Bronchus fibroblast of lung (primary cell): Measurements from ENCODE around the gene DEDD2. TPM values are rescaled to one million over a fixed set of nuclear protein-coding genes. Genes with fewer than 3 reads are reported as not detected.

Experiments used
- total RNA-seq: library from RNA; depleted of rRNA; stranded (reverse); fragments of >200 nt; gene quantifications from 2 replicates; pipeline ENCODE4 v1.2.3, GENCODE V29; 2015

Gene DEDD2
- 25.0 and 25.7 TPM in 2 replicates for total RNA-seq

DNA sequence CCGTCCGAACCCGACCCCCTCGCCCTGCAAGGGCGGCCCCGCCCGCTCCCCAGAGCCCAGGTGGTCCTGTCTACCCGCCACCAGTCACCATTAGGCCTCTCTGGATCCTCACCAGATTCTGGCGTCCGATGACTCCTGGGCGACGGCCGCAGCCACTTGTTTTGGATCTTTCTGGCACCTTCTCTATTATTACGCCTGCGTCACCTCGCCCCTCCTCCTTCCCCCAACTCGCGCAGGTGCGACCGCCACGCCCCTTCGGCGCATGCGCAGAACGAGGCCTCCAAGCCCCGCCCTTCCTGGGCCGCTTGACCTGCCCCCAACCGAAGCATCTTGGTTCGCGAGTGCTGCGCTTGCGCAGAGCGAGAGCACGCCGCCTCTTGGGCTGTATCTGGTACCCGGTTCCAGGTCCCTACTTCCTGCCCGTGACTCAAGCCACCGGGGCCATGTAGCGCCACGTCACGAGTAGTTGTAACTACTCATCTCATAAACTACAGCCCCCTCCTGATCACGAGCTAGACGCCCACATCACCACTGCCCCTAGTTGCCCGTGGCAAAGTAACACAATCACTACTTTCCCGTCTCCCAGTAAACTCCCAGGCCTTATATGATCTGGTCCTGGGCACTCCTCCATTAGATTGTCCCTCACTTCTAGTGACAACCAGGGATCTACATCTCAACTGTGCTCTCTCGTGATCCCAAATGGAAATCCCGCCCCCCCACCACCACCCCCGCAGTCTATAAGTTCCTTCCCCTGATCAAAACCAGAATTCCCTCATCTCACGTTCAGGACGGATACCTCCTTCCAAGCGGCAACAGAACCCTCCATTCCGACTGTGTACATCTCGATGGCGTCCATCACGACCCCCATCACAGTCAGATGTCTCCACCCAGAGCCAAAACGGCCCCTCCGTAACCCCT is at the start of gene DEDD2:
Gene DEDD2, minus strand, starts transcription at position 158 of the 918 bp plus-strand sequence. CDS start 670 bp downstream, outside the sequence.

DNA sequence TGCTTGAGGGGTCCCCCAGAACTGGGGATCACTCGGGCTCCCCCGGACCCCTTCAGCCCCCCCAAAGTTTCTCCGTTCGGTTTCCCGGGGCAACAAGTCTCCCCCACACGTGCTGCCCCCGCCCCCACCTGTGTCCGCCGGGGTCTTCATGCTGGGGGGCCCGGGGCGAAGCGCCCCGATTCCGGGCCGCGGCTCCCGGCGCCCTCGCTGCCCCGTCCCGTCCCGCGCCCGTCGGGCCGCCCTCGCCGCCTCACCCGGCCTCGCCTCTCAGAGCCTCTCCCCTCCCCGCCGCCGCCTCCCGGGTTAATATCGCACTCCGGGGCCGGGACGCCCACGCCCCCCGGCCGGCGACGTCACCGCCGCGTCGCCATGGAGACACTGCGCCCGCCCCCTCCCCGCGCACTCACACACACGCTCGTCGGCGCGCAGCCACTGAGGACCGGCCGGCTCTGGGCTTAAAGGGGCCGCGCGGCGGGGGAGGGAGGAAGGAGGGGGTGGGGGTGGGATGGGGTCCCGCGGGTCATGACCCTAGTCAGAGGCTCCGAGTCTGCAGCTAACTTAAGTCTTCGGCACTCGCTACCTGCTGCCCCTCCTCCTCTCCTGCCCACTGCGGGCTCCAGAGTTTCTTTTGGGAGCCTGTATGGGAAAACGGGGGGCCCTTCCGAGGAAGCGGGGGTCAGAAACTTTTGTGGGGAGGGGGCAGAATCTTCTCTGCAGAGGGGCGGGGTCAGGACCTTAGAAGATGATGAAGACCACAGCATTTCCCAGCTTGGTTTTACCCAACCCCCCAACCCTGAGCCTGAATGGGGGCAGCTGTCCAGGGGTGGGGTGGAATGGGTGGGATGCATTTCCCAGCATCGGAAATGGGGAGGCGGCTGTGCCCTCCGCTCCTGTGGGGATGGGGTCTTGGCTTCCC is 37.6 kb upstream of the DEDD2 start, which contains the start of gene ERF:
Gene ERF, minus strand, starts transcription at position 279 of the 916 bp plus-strand sequence. Its CDS starts 129 bp downstream, at position 150.

GRCh38 chr19:42242512-42243409 is 25.3 kb upstream of the DEDD2 start, which contains the start of gene GSK3A:
GSK3A (minus strand) TSS chr19:42242602; CDS start chr19:42242465, 137 bp downstream.

DNA sequence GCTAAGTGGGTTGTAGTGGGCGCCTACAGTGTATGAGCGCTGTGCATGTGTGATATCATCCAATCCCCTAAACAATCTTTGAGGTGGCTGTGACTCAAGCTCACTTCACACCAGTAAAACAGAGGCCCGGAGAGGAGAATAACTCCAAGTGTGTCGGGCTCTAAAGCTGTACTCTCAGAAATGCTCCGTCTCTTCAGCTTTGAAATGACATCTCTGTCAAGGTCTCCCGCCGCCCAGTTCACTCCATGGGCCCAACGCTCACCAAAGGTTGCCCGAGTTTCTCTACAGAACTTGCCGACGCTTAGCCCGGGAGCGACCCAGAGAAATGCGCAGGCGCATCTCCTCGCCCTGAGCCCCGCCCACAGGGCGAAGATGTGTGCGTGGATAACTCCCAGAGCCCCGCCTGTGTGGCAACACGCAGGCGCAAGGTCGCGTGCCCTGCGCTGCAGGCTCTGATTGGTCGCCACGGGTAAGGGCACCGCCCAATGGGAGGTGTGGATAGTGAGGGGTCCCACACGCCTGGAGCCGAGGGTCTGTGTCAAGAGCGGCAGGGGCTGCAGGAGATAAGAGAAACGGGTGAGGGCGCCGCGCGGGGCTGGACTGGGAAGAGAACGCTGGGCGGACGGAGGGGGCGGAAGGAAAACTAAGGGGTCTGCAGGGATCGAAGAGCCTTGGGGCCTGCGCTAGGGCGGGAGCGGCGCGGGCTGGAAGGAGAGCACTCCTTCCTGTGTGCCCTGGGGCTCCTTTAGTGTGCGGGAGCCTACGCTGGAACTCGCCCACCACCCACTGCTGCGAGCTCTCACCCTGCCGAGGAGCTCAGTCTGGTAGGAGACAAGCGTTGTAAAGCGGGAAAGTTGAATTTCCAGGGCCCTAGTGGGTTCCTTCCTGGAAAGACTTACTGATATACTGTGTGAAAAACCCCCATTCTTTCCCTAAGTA is 2.6 kb upstream of the DEDD2 start, which contains the start of gene ZNF526:
Gene ZNF526, plus strand, starts transcription at position 501 of the 939 bp plus-strand sequence. CDS start 4,092 bp downstream, outside the sequence.

Other genes with a start within 250 kb of the DEDD2 start
- 0.15 and 0.17 TPM in 2 replicates for gene ATP1A3, start 223.4 kb downstream of the DEDD2 start, total RNA-seq
- gene GRIK5, start 147.5 kb downstream of the DEDD2 start, total RNA-seq = 0.34 and 1.0 TPM in 2 replicates
- 16.3 and 16.4 TPM in 2 replicates for gene ZNF574, start 141.5 kb downstream of the DEDD2 start, total RNA-seq
- gene POU2F2, start 85.2 kb downstream of the DEDD2 start, total RNA-seq = 0.17 and 1.2 TPM in 2 replicates
- gene ZNF526, start 2.6 kb upstream of the DEDD2 start, total RNA-seq = 7.9 and 8.0 TPM in 2 replicates
- gene GSK3A, start 24.9 kb upstream of the DEDD2 start, total RNA-seq = 19.3 and 20.3 TPM in 2 replicates
- 45.9 and 47.0 TPM in 2 replicates for gene ERF, start 37.5 kb upstream of the DEDD2 start, total RNA-seq
- gene CIC, start 51.6 kb upstream of the DEDD2 start, total RNA-seq = 53.2 and 53.3 TPM in 2 replicates
- 0.84 and 1.0 TPM in 2 replicates for gene PRR19, start 84.5 kb upstream of the DEDD2 start, total RNA-seq
- 88.8 and 92.5 TPM in 2 replicates for gene PAFAH1B3, start 84.9 kb upstream of the DEDD2 start, total RNA-seq
- gene TMEM145, start 95.6 kb upstream of the DEDD2 start, total RNA-seq = 0.17 TPM in 1 of 2 replicates, not detected in the other
- gene MEGF8, start 108.0 kb upstream of the DEDD2 start, total RNA-seq = 18.4 and 19.7 TPM in 2 replicates
- gene CNFN, start 172.6 kb upstream of the DEDD2 start, total RNA-seq = not detected in 2 replicates
- 9.9 and 10.6 TPM in 2 replicates for gene LIPE, start 209.7 kb upstream of the DEDD2 start, total RNA-seq
- not detected in 2 replicates for gene CXCL17, start 225.3 kb upstream of the DEDD2 start, total RNA-seq